ENCODE data around the gene SMIM36. TPM values are rescaled to one million over a fixed set of nuclear protein-coding genes. Genes with fewer than 3 reads are reported as not detected.
"Not testable (repeated sequence)": the region's sequence is repeated elsewhere in the genome, so short reads cannot be mapped to it uniquely, and the experiment has no call there.

The SMIM36 gene
- not detected in 2 replicates for total RNA-seq (2014; rRNA removed; shearing (Covaris generic))

- DNase-seq (ENCODE audit: low spot score): no peak
Measured at GRCh38 chr17:55510986-55511721, at the start of gene SMIM36. Gene SMIM36, minus strand, starts transcription at chr17:55511452.

GRCh38 chr17:55555772-55556171, 44.5 kb upstream of the SMIM36 start:
- DNase-seq (ENCODE audit: low spot score): no peak

GRCh38 chr17:55549140-55549539, 37.9 kb upstream of the SMIM36 start:
- DNase-seq (ENCODE audit: low spot score): peak; percentile 62

GRCh38 chr17:55546991-55547664, 35.9 kb upstream of the SMIM36 start:
- DNase-seq (ENCODE audit: low spot score): no peak

GRCh38 chr17:55546481-55546880, 35.2 kb upstream of the SMIM36 start:
- DNase-seq (ENCODE audit: low spot score): no peak

- DNase-seq (ENCODE audit: low spot score): no peak
Measured at GRCh38 chr17:55545806-55546205, 34.6 kb upstream of the SMIM36 start.

- DNase-seq (ENCODE audit: low spot score): no peak
Measured at GRCh38 chr17:55543709-55544108, 32.5 kb upstream of the SMIM36 start.

GRCh38 chr17:55540414-55541091, 29.3 kb upstream of the SMIM36 start:
- no peak for DNase-seq (ENCODE audit: low spot score)

- DNase-seq (ENCODE audit: low spot score): no peak
Measured at GRCh38 chr17:55536205-55536604, 25.0 kb upstream of the SMIM36 start.

GRCh38 chr17:55533608-55534007, 22.4 kb upstream of the SMIM36 start:
- no peak for DNase-seq (ENCODE audit: low spot score)

- DNase-seq (ENCODE audit: low spot score): no peak
Measured at GRCh38 chr17:55532670-55533069, 21.4 kb upstream of the SMIM36 start.

- no peak for DNase-seq (ENCODE audit: low spot score)
Measured at GRCh38 chr17:55531053-55531728, 19.9 kb upstream of the SMIM36 start.

GRCh38 chr17:55530064-55530463, 18.8 kb upstream of the SMIM36 start:
- no peak for DNase-seq (ENCODE audit: low spot score)

GRCh38 chr17:55527540-55528118, 16.4 kb upstream of the SMIM36 start:
- DNase-seq (ENCODE audit: low spot score): peak; percentile 66

GRCh38 chr17:55524440-55525220, 13.4 kb upstream of the SMIM36 start:
- DNase-seq (ENCODE audit: low spot score): no peak

GRCh38 chr17:55523032-55523431, 11.8 kb upstream of the SMIM36 start:
- DNase-seq (ENCODE audit: low spot score): not testable (repeated sequence)

- DNase-seq (ENCODE audit: low spot score): no peak
Measured at GRCh38 chr17:55521186-55521585, 9.9 kb upstream of the SMIM36 start.

GRCh38 chr17:55520402-55520801, 9.2 kb upstream of the SMIM36 start:
- no peak for DNase-seq (ENCODE audit: low spot score)

- no peak for DNase-seq (ENCODE audit: low spot score)
Measured at GRCh38 chr17:55518510-55518909, 7.3 kb upstream of the SMIM36 start.

- peak; percentile 70 for DNase-seq (ENCODE audit: low spot score)
Measured at GRCh38 chr17:55513885-55514590, 2.8 kb upstream of the SMIM36 start.

Data from H4 (cell line).